Rectal smooth muscle tissue (tissue), 1 donor: ENCODE measurements around the gene GGA1.
"Not testable (repeated sequence)": the region's sequence is repeated elsewhere in the genome, so short reads cannot be mapped to it uniquely, and the experiment has no call there.

ENCODE experiments used
- H3K27ac ChIP-seq: one replicate; pipeline ENCODE4 v1.7.0; 2013; ENCODE audit warnings: low read depth, low read length, inconsistent platforms
- H3K27me3 ChIP-seq: one replicate; pipeline ENCODE4 v1.7.0; 2013; ENCODE audit warnings: low read length; ENCODE audit not compliant: control insufficient read depth, insufficient read depth
- H3K36me3 ChIP-seq: one replicate; pipeline ENCODE4 v1.7.0; 2013; ENCODE audit warnings: low read length; ENCODE audit not compliant: control insufficient read depth, insufficient read depth
- H3K4me1 ChIP-seq: one replicate; pipeline ENCODE4 v1.7.0; 2013; ENCODE audit warnings: low read length; ENCODE audit not compliant: control insufficient read depth, insufficient read depth
- H3K4me3 ChIP-seq: one replicate; pipeline ENCODE4 v1.7.0; 2013; ENCODE audit warnings: low read length
- H3K9ac ChIP-seq: one replicate; pipeline ENCODE4 v1.7.0; 2013; ENCODE audit warnings: low read length

GGA1 gene

GRCh38 chr22:37639070-37639760 is 30.6 kb downstream of the GGA1 start, which contains the start of gene SH3BP1:
SH3BP1 (plus strand) TSS chr22:37639669; CDS start chr22:37639788, 119 bp downstream.
- Histone ChIP-seq H3K27ac (no peak within 1 kb of the TSS), H3K4me3 (peak within 1 kb of the TSS; percentile 81), H3K27me3 (no peaks in the 10 kb centered on the region), H3K36me3 (no peaks in the 10 kb centered on the region), H3K4me1 (peaks cover 10% of the 10 kb centered on the region), H3K9ac (peak within 1 kb of the TSS; percentile 61)

GRCh38 chr22:37639771-37640590 is 31.3 kb downstream of the GGA1 start:
- H3K4me3 ChIP-seq: peak overlapping the region; percentile 81
- peaks cover 3% of the 10 kb centered on the region for H3K4me1 ChIP-seq
- no peaks in the 10 kb centered on the region for H3K27me3 ChIP-seq
- no peaks in the 10 kb centered on the region for H3K36me3 ChIP-seq
- H3K27ac ChIP-seq: no peak overlapping the region
- H3K9ac ChIP-seq: peak overlapping the region; percentile 61

GRCh38 chr22:37640591-37641560 is 32.2 kb downstream of the GGA1 start:
- Histone ChIP-seq H3K36me3 (no peaks in the 10 kb centered on the region), H3K9ac (no peak overlapping the region), H3K27ac (no peak overlapping the region), H3K4me1 (peaks cover 3% of the 10 kb centered on the region), H3K27me3 (no peaks in the 10 kb centered on the region), H3K4me3 (peak overlapping the region; percentile 81)

GRCh38 chr22:37641561-37641949 is 32.9 kb downstream of the GGA1 start:
- Histone ChIP-seq H3K27me3 (no peaks in the 10 kb centered on the region), H3K4me3 (peak overlapping the region; percentile 45), H3K9ac (no peak overlapping the region), H3K36me3 (no peaks in the 10 kb centered on the region), H3K27ac (no peak overlapping the region), H3K4me1 (peaks cover 3% of the 10 kb centered on the region)

GRCh38 chr22:37643225-37643847 is 34.7 kb downstream of the GGA1 start:
- H3K4me3 ChIP-seq: no peak overlapping the region
- no peak overlapping the region for H3K9ac ChIP-seq
- H3K36me3 ChIP-seq: no peaks in the 10 kb centered on the region
- H3K4me1 ChIP-seq: peaks cover 3% of the 10 kb centered on the region
- H3K27me3 ChIP-seq: no peaks in the 10 kb centered on the region
- no peak overlapping the region for H3K27ac ChIP-seq

- H3K27me3 ChIP-seq: no peaks in the 10 kb centered on the region
- no peak overlapping the region for H3K9ac ChIP-seq
- no peaks in the 10 kb centered on the region for H3K4me1 ChIP-seq
- no peak overlapping the region for H3K4me3 ChIP-seq
- H3K36me3 ChIP-seq: peaks cover 11% of the 10 kb centered on the region
- no peak overlapping the region for H3K27ac ChIP-seq
Observed at GRCh38 chr22:37647317-37647716, 38.7 kb downstream of the GGA1 start.

- Histone ChIP-seq H3K9ac (no peak overlapping the region), H3K4me3 (no peak overlapping the region), H3K27ac (no peak overlapping the region), H3K4me1 (no peaks in the 10 kb centered on the region), H3K36me3 (peaks cover 11% of the 10 kb centered on the region), H3K27me3 (no peaks in the 10 kb centered on the region)
Observed at GRCh38 chr22:37647928-37648327, 39.3 kb downstream of the GGA1 start.

GRCh38 chr22:37650463-37651136 is 42.0 kb downstream of the GGA1 start:
- Histone ChIP-seq H3K4me3 (no peak overlapping the region), H3K9ac (no peak overlapping the region), H3K27ac (no peak overlapping the region), H3K36me3 (peaks cover 11% of the 10 kb centered on the region), H3K27me3 (no peaks in the 10 kb centered on the region), H3K4me1 (no peaks in the 10 kb centered on the region)

GRCh38 chr22:37654563-37655251 is 46.1 kb downstream of the GGA1 start:
- peaks cover 11% of the 10 kb centered on the region for H3K4me1 ChIP-seq
- H3K9ac ChIP-seq: no peak overlapping the region
- H3K27ac ChIP-seq: no peak overlapping the region
- no peak overlapping the region for H3K4me3 ChIP-seq
- H3K36me3 ChIP-seq: peaks cover 9% of the 10 kb centered on the region
- H3K27me3 ChIP-seq: no peaks in the 10 kb centered on the region

GRCh38 chr22:37655252-37655563 is 46.6 kb downstream of the GGA1 start:
- Histone ChIP-seq H3K36me3 (peaks cover 4% of the 10 kb centered on the region), H3K4me3 (no peak overlapping the region), H3K9ac (no peak overlapping the region), H3K4me1 (peaks cover 16% of the 10 kb centered on the region), H3K27ac (no peak overlapping the region), H3K27me3 (no peaks in the 10 kb centered on the region)

GRCh38 chr22:37656583-37656982 is 47.9 kb downstream of the GGA1 start:
- not testable (repeated sequence) for H3K9ac ChIP-seq, H3K4me3 ChIP-seq, H3K27me3 ChIP-seq, H3K27ac ChIP-seq, H3K36me3 ChIP-seq
- H3K4me1 ChIP-seq: peaks cover 27% of the 10 kb centered on the region
